IMR-90 (cell line): ENCODE results near the gene KCNN3. TPM values are rescaled to one million over a fixed set of nuclear protein-coding genes. Genes with fewer than 3 reads are reported as not detected.

Experiments used
- ATAC-seq: fragments of 200-7000 bp; cut with Tn5 transposase; 2 replicates; pipeline ENCODE4 v1.9.1; 2020; ENCODE audit warnings: low read depth, mild to moderate bottlenecking, moderate library complexity
- BruUV-seq: library from RNA; stranded (reverse); fragments of 400-500 nt; replicated peaks from 2 replicates; lab custom pipeline; 2021; lab: Mats Ljungman, UMichigan
- CTCF ChIA-PET: fragments of 300-600 bp; formaldehyde crosslinking; extraction: SDS; loops from one replicate; lab custom pipeline; 2021; ENCODE audit warnings: antibody characterized with exemption; lab: Yijun Ruan, JAX
- POLR2A ChIA-PET: fragments of 300-600 bp; sonication (Branson Sonifier 250); formaldehyde crosslinking; loops from one replicate; lab custom pipeline; 2022; ENCODE audit warnings: antibody characterized with exemption; ENCODE audit not compliant: unreplicated experiment; lab: Charles Lee
- DNase-seq: peaks from one replicate; pipeline ENCODE4 v3.0.0; 2013
- H2AFZ ChIP-seq: replicated peaks from 2 replicates; pipeline ENCODE3; 2013; ENCODE audit warnings: low read length, mild to moderate bottlenecking; ENCODE audit not compliant: poor library complexity
- H2AK5ac ChIP-seq: 2 replicates; pipeline ENCODE4 v1.6.1; 2013; ENCODE audit warnings: low read depth, low read length, inconsistent platforms
- H2AK9ac ChIP-seq: replicated peaks from 2 replicates; pipeline ENCODE3; 2013; ENCODE audit warnings: mild to moderate bottlenecking, low read depth, low read length, moderate library complexity; ENCODE audit not compliant: poor library complexity
- H2BK120ac ChIP-seq: 2 replicates; pipeline ENCODE4 v1.6.1; 2013; ENCODE audit warnings: low read depth, low read length, inconsistent platforms
- H2BK15ac ChIP-seq: 3 replicates; pipeline ENCODE4 v1.6.1; 2013; ENCODE audit warnings: low read depth, low read length, inconsistent platforms
- H2BK20ac ChIP-seq: 2 replicates; pipeline ENCODE4 v1.6.1; 2013; ENCODE audit warnings: low read depth, mild to moderate bottlenecking, inconsistent platforms, low read length, moderate library complexity
- H2BK5ac ChIP-seq: 2 replicates; pipeline ENCODE4 v1.6.1; 2013; ENCODE audit warnings: mild to moderate bottlenecking, low read depth, low read length, inconsistent platforms; ENCODE audit not compliant: poor library complexity, severe bottlenecking
- H3K14ac ChIP-seq: replicated peaks from 2 replicates; pipeline ENCODE4 v1.6.1; 2013; ENCODE audit warnings: low read depth, low read length, inconsistent platforms
- H3K18ac ChIP-seq: 2 replicates; pipeline ENCODE4 v1.6.1; 2013; ENCODE audit warnings: low read depth, low read length, control low read depth
- H3K23ac ChIP-seq: 2 replicates; pipeline ENCODE4 v1.6.1; 2013; ENCODE audit warnings: low read depth, low read length, inconsistent platforms
- H3K27ac ChIP-seq: 2 replicates; pipeline ENCODE4 v1.5.1; 2013; ENCODE audit warnings: mild to moderate bottlenecking, control low read depth, low read length; ENCODE audit not compliant: insufficient read depth
- H3K27me3 ChIP-seq: 2 replicates; pipeline ENCODE4 v1.6.1; 2013; ENCODE audit warnings: low read length; ENCODE audit not compliant: control insufficient read depth, insufficient read depth
- H3K36me3 ChIP-seq: 2 replicates; pipeline ENCODE4 v1.6.1; 2013; ENCODE audit warnings: low read length, mixed read lengths; ENCODE audit not compliant: control insufficient read depth, insufficient read depth
- H3K4ac ChIP-seq: 2 replicates; pipeline ENCODE4 v1.6.1; 2013; ENCODE audit warnings: low read depth, low read length, inconsistent platforms
- H3K4me1 ChIP-seq: 2 replicates; pipeline ENCODE4 v1.6.1; 2013; ENCODE audit warnings: low read length, mixed read lengths; ENCODE audit not compliant: control insufficient read depth, insufficient read depth
- H3K4me2 ChIP-seq: 2 replicates; pipeline ENCODE4 v1.6.1; 2013; ENCODE audit warnings: low read depth, mild to moderate bottlenecking, control low read depth, low read length, moderate library complexity
- H3K4me3 ChIP-seq: 2 replicates; pipeline ENCODE4 v1.5.1; 2013; ENCODE audit warnings: low read depth, mild to moderate bottlenecking, control low read depth, low read length, moderate library complexity; ENCODE audit not compliant: insufficient read depth
- H3K56ac ChIP-seq: 2 replicates; pipeline ENCODE4 v1.6.1; 2013; ENCODE audit warnings: low read length, inconsistent platforms; ENCODE audit not compliant: insufficient read depth; ENCODE audit errors: extremely low read depth
- H3K79me1 ChIP-seq, 2 experiments: 2 replicates each; pipeline ENCODE4 v1.6.1; 2013; ENCODE audit warnings: low read length in 2 of 2, inconsistent platforms in 1 of 2, low read depth in 1 of 2
- H3K9ac ChIP-seq: 2 replicates; pipeline ENCODE4 v1.6.1; 2013; ENCODE audit warnings: low read depth, low read length, control low read depth
- H3K9me1 ChIP-seq: 2 replicates; pipeline ENCODE4 v1.6.1; 2013; ENCODE audit warnings: low read length, inconsistent platforms; ENCODE audit not compliant: insufficient read depth
- H3K9me3 ChIP-seq: 2 replicates; pipeline ENCODE4 v1.6.1; 2013; ENCODE audit warnings: low read length; ENCODE audit not compliant: control insufficient read depth, insufficient read depth
- H4K20me1 ChIP-seq: 2 replicates; pipeline ENCODE4 v1.6.1; 2013; ENCODE audit warnings: low read length, inconsistent platforms; ENCODE audit not compliant: insufficient read depth
- H4K5ac ChIP-seq: 2 replicates; pipeline ENCODE4 v1.6.1; 2013; ENCODE audit warnings: mild to moderate bottlenecking, low read depth, low read length, control low read depth
- H4K8ac ChIP-seq, 2 experiments: 2 replicates each; pipeline ENCODE4 v1.6.1; 2013; ENCODE audit warnings: low read depth in 2 of 2, low read length in 2 of 2, control low read depth in 1 of 2, inconsistent platforms in 1 of 2
- H4K91ac ChIP-seq: 2 replicates; pipeline ENCODE4 v1.6.1; 2013; ENCODE audit warnings: low read depth, low read length, inconsistent platforms; ENCODE audit not compliant: insufficient read depth
- CEBPB ChIP-seq: IDR thresholded peaks from 2 replicates; pipeline ENCODE4 v1.6.1; 2012; ENCODE audit warnings: low read depth, low read length, improper control_type of control experiment
- NFE2L2 ChIP-seq: fragments of 150-350 bp; IDR thresholded peaks from 2 replicates; pipeline ENCODE4 v1.6.1; 2016; ENCODE audit warnings: low read depth, mild to moderate bottlenecking, low read length
- WGBS, 2 experiments: methylation state at CpG; one replicate each; pipeline versions ENCODE4 v1.1.5 to v1.1.7; 2013; ENCODE audit warnings: missing lambda C conversion rate in 2 of 2; ENCODE audit not compliant: insufficient read length in 1 of 2; ENCODE audit errors: extremely low coverage in 2 of 2; 5-methylcytosine and 5-hydroxymethylcytosine counted together
- dilution Hi-C: fragments of 300-500 bp; cut with HindIII; formaldehyde crosslinking; loops from one replicate; pipeline ENCODE4 v1.14.3; 2018; ENCODE audit warnings: low sequenced_read_pairs; ENCODE audit not compliant: unreplicated experiment
- in situ Hi-C: fragments of 300-500 bp; cut with MboI; formaldehyde crosslinking; loops from 3 replicates; pipeline ENCODE4 v1.14.3; 2019; ENCODE audit warnings: low sequenced_read_pairs, inconsistent platforms, mixed read lengths
- intact Hi-C: fragments of 100-400 bp; cut with micrococcal nuclease; formaldehyde crosslinking; loops from 2 replicates; pipeline ENCODE4 v1.10.0; 2022
- polyA plus RNA-seq, 3 experiments: library from polyadenylated mRNA; depleted of rRNA; stranded (reverse); fragments of >200 nt; gene quantifications; 2 replicates each; pipeline ENCODE4 v1.2.3, GENCODE V29; 2012; ENCODE audit warnings: low replicate concordance in 1 of 3
- total RNA-seq: library from RNA; depleted of rRNA; stranded (reverse); fragments of >200 nt; gene quantifications from 2 replicates; pipeline ENCODE4 v1.2.3, GENCODE V29; 2012

Gene KCNN3
- total and polyA plus RNA-seq, 2 of the 4 experiments (the other 2 are of a cell fraction), result 0.02 TPM; not detected in 1

DNA sequence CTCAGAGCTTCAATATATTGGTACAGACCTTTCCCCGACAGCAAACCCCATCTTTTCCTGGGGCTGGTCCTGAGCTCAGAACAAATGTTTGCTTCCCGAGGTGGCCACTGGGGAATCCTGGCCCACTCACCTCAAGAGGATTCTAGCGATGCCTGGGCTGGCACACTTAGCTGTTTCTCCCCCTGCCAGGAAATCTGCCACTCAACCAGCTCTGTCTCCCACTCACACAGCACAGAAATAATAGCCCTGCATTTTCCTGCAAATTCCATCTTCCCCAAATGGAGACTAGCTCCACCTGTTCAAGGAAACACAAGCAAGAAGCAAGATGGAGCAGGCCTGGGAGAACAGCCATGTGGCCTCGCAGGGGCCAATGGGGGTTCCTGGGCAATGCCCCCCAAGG is 21.1 kb downstream of the KCNN3 start:
- no peak overlapping the region for H2BK5ac ChIP-seq
- H2BK15ac ChIP-seq, result no peak overlapping the region
- no peak overlapping the region for H2BK120ac ChIP-seq
- intact Hi-C loops, result no loop called here
- in situ Hi-C loops, result no loop called here
- no peak overlapping the region for H2BK20ac ChIP-seq
- no peak for ATAC-seq
- no peaks in the 10 kb centered on the region for H3K9me3 ChIP-seq
- H3K18ac ChIP-seq, result no peak overlapping the region
- no peak overlapping the region for H3K4me2 ChIP-seq
- H3K79me1 ChIP-seq, result no peaks in the 10 kb centered on the region
- no peak overlapping the region for H3K4ac ChIP-seq
- TF ChIP-seq CEBPB (no peak), NFE2L2 (no peak)
- H3K23ac ChIP-seq, result no peak overlapping the region
- no peak overlapping the region for H4K91ac ChIP-seq
- 92% methylated on average over 2 of the region's 4 CpGs; no CpG with 5 or more reads in 1 of the 2 experiments for WGBS, 2 experiments
- H3K4me3 ChIP-seq, result no peak overlapping the region
- no peak overlapping the region for H3K56ac ChIP-seq
- DNase-seq, result no peak
- dilution Hi-C loops, result no loop called here
- H2AK9ac ChIP-seq, result no peak overlapping the region
- POLR2A ChIA-PET, result interaction anchor here (0.5 kb wide), 1 partner anchor 826 kb away, joined by 3 read pairs; no protein-coding TSS in a partner anchor
- no peak overlapping the region for H3K27ac ChIP-seq
- BruUV-seq, result no TSS peak
- no peaks in the 10 kb centered on the region for H4K20me1 ChIP-seq
- no peak overlapping the region for H3K9ac ChIP-seq
- CTCF ChIA-PET, result interaction anchor here (1.0 kb wide), 1 partner anchor 14 kb away, joined by 13 read pairs; no protein-coding TSS in a partner anchor
- no peak overlapping the region for H3K14ac ChIP-seq
- H4K8ac ChIP-seq, result no peak overlapping the region
- H3K27me3 ChIP-seq, result peaks cover 45% of the 10 kb centered on the region
- no peak overlapping the region for H2AK5ac ChIP-seq
- no peaks in the 10 kb centered on the region; the same call in 1 of the 2 replicates for H3K9me1 ChIP-seq
- H4K5ac ChIP-seq, result no peak overlapping the region
- H3K36me3 ChIP-seq, result no peaks in the 10 kb centered on the region
- no peaks in the 10 kb centered on the region for H3K4me1 ChIP-seq
- no peak overlapping the region for H2AFZ ChIP-seq
